Colonic mucosa (tissue), 4 donors: ENCODE measurements around the gene RICTOR. TPM values are rescaled to one million over a fixed set of nuclear protein-coding genes. Genes with fewer than 3 reads are reported as not detected.
A peak's percentile ranks its signal among the peaks of the same experiment; 100 is the strongest.
"Not testable (repeated sequence)": the region's sequence is repeated elsewhere in the genome, so short reads cannot be mapped to it uniquely, and the experiment has no call there.

Experiments
- DNase-seq: peaks from one replicate; pipeline ENCODE4 v3.0.0-alpha.2; 2020
- H3K27ac ChIP-seq: fragments of 200-600 bp; one replicate; pipeline ENCODE4 v1.8.0; 2021
- H3K27me3 ChIP-seq: fragments of 200-600 bp; one replicate; pipeline ENCODE4 v1.8.0; 2021
- H3K36me3 ChIP-seq: fragments of 200-600 bp; one replicate; pipeline ENCODE4 v1.8.0; 2021
- H3K4me1 ChIP-seq: fragments of 200-600 bp; one replicate; pipeline ENCODE4 v1.8.0; 2021; ENCODE audit warnings: mild to moderate bottlenecking
- H3K4me3 ChIP-seq: fragments of 200-600 bp; one replicate; pipeline ENCODE4 v1.8.0; 2021
- H3K9ac ChIP-seq, 2 donors: one replicate each; pipeline ENCODE4 v1.7.0; 2013; ENCODE audit warnings: control low read depth in 2 of 2, low read depth in 2 of 2, low read length in 2 of 2
- H3K9me3 ChIP-seq: fragments of 200-600 bp; one replicate; pipeline ENCODE4 v1.8.0; 2021
- intact Hi-C: fragments of 100-400 bp; cut with DNase I; formaldehyde crosslinking; loops from one replicate; pipeline ENCODE4 v1.14.1; 2022
- total RNA-seq, 2 donors: library from RNA; stranded (reverse); fragmentation: NEBNext Ultra II Directional in 1 of 2; extraction: Animal tissue kit (Norgen Biotek cat#: 25700) in 1 of 2; gene quantifications; one replicate each; pipeline ENCODE4 v1.2.1, GENCODE V29; 2021
- TF ChIP-seq, protein P1 (sequence below): fragments of 200-600 bp; IDR thresholded peaks from one replicate; pipeline ENCODE4 v1.8.0; 2022; ENCODE audit warnings: antibody characterized with exemption, mild to moderate bottlenecking
- donor health status: healthy.
- donor health status: DM: no; HTN: no; CAD: no.
- donor health status: DM: no; HTN: no; CAD: no.

RICTOR gene
- total RNA-seq, 2 donors from 2014 or later = 15.1 to 32.9 TPM

DNA sequence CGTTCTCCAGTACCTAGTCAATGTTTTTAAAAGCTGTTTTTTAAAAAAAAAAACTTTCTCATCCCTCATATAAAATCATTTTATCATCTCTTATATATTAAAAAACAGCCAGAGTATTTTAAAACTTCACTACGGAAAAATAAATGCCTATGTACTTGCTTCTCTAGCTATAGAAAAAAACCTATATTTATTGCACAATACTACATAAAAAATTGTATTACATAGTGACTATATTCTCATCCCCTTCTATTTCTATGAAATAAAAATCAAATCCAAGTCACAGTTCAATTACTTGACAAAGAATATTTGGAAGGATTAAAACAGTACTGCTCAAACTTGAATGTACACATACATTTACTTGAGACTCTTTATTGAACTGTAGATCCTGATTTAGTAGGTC lies 56.7 kb downstream of the RICTOR start:
- Histone ChIP-seq H3K27me3 (no peaks in the 10 kb centered on the region), H3K4me1 (no peaks in the 10 kb centered on the region), H3K9me3 (no peaks in the 10 kb centered on the region), H3K4me3 (no peak overlapping the region), H3K36me3 (no peaks in the 10 kb centered on the region), H3K27ac (no peak overlapping the region), H3K9ac (no peak overlapping the region)
- intact Hi-C loops = no loop called here
- TF ChIP-seq, protein P1, sequence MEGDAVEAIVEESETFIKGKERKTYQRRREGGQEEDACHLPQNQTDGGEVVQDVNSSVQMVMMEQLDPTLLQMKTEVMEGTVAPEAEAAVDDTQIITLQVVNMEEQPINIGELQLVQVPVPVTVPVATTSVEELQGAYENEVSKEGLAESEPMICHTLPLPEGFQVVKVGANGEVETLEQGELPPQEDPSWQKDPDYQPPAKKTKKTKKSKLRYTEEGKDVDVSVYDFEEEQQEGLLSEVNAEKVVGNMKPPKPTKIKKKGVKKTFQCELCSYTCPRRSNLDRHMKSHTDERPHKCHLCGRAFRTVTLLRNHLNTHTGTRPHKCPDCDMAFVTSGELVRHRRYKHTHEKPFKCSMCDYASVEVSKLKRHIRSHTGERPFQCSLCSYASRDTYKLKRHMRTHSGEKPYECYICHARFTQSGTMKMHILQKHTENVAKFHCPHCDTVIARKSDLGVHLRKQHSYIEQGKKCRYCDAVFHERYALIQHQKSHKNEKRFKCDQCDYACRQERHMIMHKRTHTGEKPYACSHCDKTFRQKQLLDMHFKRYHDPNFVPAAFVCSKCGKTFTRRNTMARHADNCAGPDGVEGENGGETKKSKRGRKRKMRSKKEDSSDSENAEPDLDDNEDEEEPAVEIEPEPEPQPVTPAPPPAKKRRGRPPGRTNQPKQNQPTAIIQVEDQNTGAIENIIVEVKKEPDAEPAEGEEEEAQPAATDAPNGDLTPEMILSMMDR = no peak
- DNase-seq = no peak

DNA sequence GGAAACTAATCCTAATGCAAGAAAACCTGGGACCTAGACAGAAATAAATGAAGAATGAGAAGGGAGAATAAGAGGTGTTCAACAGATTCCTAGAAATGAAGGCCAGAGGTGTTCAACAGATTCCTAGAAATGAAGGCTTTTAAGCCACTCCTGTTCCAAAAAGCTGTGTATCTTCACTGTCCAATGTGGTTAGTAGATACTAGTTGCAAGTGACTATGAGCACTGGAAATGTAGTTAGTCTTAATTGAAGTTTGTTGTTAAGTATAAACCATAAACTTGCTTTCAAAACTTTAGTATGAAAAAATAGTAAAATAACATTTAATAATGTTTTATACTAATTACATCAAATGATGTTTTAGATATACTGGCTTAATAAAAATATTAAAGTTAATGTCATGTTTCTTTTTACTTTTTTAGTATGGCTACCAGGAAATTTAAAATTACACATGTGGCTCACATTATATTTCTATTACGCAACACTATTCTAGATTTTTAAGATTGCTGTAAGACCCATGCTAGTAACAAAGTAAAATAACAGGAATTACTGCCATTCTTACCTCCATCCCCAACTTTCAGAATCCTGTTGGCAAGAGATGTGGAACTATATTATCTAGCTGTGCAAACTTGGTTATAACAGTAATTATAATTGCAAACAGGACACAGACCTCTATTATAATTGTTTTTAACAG lies 57.5 kb downstream of the RICTOR start:
- Histone ChIP-seq H3K4me1 (no peaks in the 10 kb centered on the region), H3K4me3 (no peak overlapping the region), H3K27ac (no peak overlapping the region), H3K9ac (no peak overlapping the region), H3K27me3 (no peaks in the 10 kb centered on the region), H3K9me3 (no peaks in the 10 kb centered on the region), H3K36me3 (no peaks in the 10 kb centered on the region)
- intact Hi-C loops = no loop called here
- TF ChIP-seq, protein P1 = no peak
- DNase-seq = no peak

DNA sequence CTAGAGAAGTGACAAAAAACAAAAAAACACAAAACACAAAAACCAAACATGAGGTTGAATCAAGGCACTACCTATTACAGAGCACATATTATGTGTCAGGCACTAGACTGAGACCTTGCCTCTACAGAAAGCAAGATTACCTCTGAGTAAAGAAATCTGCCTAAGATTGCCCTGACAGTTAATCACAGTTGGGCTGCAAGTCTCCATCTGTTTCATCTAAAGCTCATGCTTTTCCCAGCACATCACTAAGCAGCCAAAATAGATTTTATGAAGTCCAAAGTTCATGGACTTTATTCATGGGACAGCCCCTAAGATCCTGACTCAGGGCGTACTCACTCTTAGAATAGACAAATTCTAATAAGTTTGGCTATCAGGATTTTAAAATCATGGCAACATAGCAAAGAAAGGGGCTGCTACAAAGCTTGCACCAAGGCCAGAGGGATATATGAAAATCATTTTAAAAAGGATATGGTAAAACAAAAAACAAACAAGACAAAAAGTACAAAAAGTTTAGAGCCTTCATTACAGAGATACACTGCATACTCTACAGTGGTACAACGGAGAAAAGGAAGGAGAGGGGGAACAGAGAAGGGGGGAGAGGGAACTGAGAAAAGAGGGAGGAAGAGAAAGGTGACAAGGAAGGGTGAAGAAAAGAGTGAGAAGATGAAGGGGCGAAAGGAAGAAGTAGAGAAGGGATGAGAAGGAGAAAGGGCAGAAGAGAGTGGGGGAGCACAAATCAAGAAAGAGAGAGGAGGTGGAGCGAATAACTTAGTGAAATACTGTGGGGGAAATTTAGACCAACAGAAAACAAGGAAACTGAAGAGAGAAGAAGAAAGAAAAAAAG lies 58.2 kb downstream of the RICTOR start:
- Histone ChIP-seq H3K27ac (peak overlapping the region; percentile 11), H3K36me3 (no peaks in the 10 kb centered on the region), H3K9me3 (no peaks in the 10 kb centered on the region), H3K27me3 (no peaks in the 10 kb centered on the region), H3K4me3 (no peak overlapping the region), H3K9ac (no peak overlapping the region), H3K4me1 (no peaks in the 10 kb centered on the region)
- no peak for DNase-seq
- TF ChIP-seq, protein P1 = no peak
- intact Hi-C loops = no loop called here

DNA sequence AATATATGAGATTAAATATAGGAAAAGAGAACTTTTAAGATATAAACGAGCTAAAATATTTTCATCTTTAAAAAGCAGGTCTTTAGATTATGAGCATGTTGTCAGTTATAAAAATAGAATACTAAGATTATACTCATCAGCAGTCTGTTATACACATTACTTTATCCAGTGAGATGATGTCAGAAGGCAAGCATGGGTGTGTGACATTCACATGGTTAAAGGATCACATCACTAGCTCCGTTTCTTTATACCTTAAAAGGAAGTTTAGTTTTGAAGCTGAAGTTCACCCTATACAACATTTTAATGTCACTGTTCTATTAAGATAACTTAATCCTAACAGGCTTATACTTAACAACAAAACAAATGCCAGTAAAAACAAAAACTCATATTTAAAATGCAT lies 59.6 kb downstream of the RICTOR start:
- Histone ChIP-seq H3K36me3 (no peaks in the 10 kb centered on the region), H3K9ac (no peak overlapping the region), H3K27ac (no peak overlapping the region), H3K9me3 (no peaks in the 10 kb centered on the region), H3K4me3 (no peak overlapping the region), H3K27me3 (no peaks in the 10 kb centered on the region), H3K4me1 (no peaks in the 10 kb centered on the region)
- intact Hi-C loops = no loop called here
- no peak for DNase-seq
- TF ChIP-seq, protein P1 = no peak

DNA sequence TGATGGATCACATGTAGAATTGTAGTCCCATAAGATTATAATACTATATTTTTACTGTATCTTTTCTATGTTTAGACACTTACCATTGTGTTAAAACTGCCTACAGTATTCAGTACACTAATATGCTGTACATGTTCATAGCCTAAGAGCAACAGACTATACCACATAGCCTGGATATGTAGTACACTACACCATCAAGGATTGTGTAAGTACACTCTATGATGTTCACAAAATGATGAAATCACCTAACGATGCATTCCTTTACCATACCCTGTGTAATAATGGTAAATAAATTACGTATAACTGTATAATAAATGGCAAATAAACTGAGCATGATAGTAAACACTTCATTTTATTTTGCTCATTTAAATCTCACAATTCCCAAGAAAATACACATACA lies 60.3 kb downstream of the RICTOR start:
- Histone ChIP-seq H3K4me3 (no peak overlapping the region), H3K36me3 (no peaks in the 10 kb centered on the region), H3K27ac (no peak overlapping the region), H3K9ac (no peak overlapping the region), H3K9me3 (no peaks in the 10 kb centered on the region), H3K4me1 (no peaks in the 10 kb centered on the region), H3K27me3 (no peaks in the 10 kb centered on the region)
- TF ChIP-seq, protein P1 = no peak
- intact Hi-C loops = no loop called here
- DNase-seq = no peak

DNA sequence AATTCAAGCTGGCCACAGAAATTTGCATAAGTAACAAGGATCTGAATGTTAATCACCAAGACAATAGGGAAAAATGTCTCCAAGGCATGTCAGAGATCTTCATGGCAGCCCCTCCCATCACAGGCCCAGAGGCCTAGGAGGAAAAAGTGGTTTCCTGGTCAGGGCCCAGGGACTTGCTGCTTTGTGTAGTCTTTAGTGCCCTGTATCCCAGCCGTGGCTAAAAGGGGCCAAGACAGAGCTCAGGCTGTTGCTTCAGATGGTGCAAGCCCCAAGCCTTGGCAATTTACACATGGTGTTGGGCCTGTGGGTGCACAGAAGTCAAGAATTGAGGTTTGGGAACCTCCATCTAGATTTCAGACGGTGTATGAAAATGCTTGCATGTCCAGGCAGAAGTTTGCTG lies 63.2 kb downstream of the RICTOR start:
- H3K27ac ChIP-seq, H3K9ac ChIP-seq, H3K36me3 ChIP-seq, H3K4me3 ChIP-seq, intact Hi-C loops, H3K4me1 ChIP-seq, H3K9me3 ChIP-seq, H3K27me3 ChIP-seq, DNase-seq: not testable (repeated sequence)
